K562 treated with DMSO at 1 percent for 48 hours (cell line): ENCODE data around the gene COMMD3. TPM values are rescaled to one million over a fixed set of nuclear protein-coding genes. Genes with fewer than 3 reads are reported as not detected.

Source experiments
- total RNA-seq: library from RNA; unstranded; fragments of 300-600 nt; gene quantifications from 2 replicates; pipeline ENCODE4 v1.2.3, GENCODE V29; 2022; ENCODE audit warnings: low replicate concordance; ENCODE audit errors: extremely low read depth

Gene COMMD3
- total RNA-seq: not detected in 2 replicates

GRCh38 chr10:22316286-22317075, at the start of gene COMMD3:
Gene COMMD3, plus strand, starts transcription at chr10:22316388. Its CDS starts 30 bp downstream, at chr10:22316418.

DNA sequence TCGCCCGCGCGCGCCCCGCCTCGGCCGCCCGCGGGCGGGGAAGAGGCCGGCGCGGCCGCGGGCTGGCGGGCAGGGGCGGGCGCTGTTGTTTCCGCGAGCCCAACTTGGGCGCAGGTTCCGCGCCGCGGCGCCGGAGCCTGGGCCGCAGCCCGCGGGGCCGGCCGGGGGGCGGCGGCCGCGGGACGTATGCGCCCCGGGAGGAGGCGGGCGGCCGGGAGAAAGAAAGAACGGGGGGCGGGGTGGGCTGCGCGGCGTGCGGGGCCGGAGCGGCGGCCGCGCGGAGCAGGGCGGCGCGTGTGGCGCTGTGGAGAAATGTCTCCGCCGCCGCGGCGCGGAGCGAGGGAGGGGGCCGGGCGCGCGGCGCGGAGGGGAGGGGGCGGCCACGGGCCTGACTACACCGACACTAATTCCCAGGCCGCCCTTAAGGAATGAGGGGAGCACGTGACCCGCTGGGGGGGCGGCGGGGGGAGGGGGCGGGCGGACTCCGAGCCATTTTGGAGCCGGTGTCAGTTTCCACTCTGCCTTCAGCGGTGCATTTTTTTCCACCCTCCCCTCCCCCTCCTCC, 4.5 kb downstream of the COMMD3 start, which contains the start of gene BMI1:
BMI1 (plus strand) TSS at position 509 of the 565 bp plus-strand sequence. CDS start 5,351 bp downstream, outside the sequence.

DNA sequence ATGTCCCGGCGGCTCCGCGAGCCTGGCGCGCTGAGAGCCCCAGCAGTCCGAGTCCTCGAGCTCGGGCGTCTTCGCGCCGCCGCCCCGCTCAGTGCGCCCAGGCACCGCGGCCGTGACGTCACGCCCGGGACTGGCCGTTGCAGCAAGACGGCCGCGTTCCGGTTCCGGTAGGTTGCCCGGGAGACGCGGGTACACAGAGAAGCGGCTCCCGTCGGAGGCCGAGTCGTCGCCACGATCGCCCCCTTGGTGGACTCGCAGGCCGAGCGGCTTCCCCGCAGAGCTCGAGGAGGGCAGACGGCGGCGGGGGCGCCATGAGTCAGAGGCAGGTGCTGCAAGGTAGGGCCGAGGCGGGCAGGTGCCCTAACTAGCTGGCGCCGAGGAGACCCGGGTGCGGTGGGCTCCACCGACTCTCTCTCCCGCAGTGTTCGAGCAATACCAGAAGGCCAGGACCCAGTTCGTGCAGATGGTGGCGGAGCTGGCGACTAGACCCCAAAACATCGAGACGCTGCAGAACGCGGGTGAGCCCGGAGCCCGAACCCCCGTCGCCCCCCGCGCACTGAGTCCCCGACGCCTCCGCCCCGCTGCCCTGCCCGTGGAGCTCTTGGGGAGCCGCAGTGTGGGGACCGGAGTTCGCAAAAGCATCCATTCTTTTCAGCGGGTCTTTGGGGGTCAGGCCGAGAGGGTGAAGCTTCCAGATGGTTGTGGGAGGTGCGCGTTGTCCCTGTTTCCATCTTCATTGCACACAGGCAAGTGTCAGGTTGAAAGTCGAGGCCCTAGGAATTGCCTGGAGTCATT, 29.3 kb downstream of the COMMD3 start, which contains the start of gene SPAG6:
SPAG6 (plus strand) TSS at position 196 of the 795 bp plus-strand sequence; CDS start at position 312, 116 bp downstream.

Other genes with a start within 250 kb of the COMMD3 start
- not detected in 2 replicates for gene EBLN1, start 98.4 kb upstream of the COMMD3 start, total RNA-seq
- gene BMI1, start 4.7 kb downstream of the COMMD3 start, total RNA-seq: not detected in 2 replicates
- gene SPAG6, start 29.1 kb downstream of the COMMD3 start, total RNA-seq: not detected in 2 replicates